Stomach (tissue), 4 donors: ENCODE data around the gene SLC7A6OS.

ENCODE experiments used
- CTCF ChIP-seq, 7 experiments: fragments of 450-650 bp in 4 of 7; fragments of 200-600 bp in 3 of 7; sonication (generic) in 3 of 7; IDR thresholded peaks; one replicate each; pipeline ENCODE4 v1.5.1; 2016 to 2019; ENCODE audit warnings: antibody characterized with exemption in 7 of 7, control low read depth in 2 of 7, mild to moderate bottlenecking in 1 of 7
- EP300 ChIP-seq: sonication (generic); formaldehyde crosslinking; IDR thresholded peaks from one replicate; pipeline ENCODE4 v1.6.1; 2017; ENCODE audit warnings: antibody characterized with exemption
- POLR2A ChIP-seq, 4 donors: fragments of 450-650 bp; IDR thresholded peaks; one replicate each; pipeline ENCODE4 v1.6.1; 2016; ENCODE audit warnings: antibody characterized with exemption in 4 of 4, control low read depth in 2 of 4, mild to moderate bottlenecking in 1 of 4, moderate library complexity in 1 of 4

- no peak for TF ChIP-seq CTCF (IDR thresholded peaks at IDR 0.05)
- TF ChIP-seq POLR2A (IDR thresholded peaks at IDR 0.05), result no peak
- TF ChIP-seq EP300, result no peak
Measured at GRCh38 chr16:68351991-68352431, 41.3 kb upstream of the SLC7A6OS start.
